ENCODE measurements around the gene SCAF8.

The SCAF8 gene

GRCh38 chr6:154792325-154792724 lies 59.1 kb downstream of the SCAF8 start:
- no peak for DNase-seq (ENCODE audit: low spot score)
- ChIA-PET POLR2A (ENCODE audit: low non-redundant PET) (no interaction called here), CTCF (no interaction called here)
- H3K27ac ChIP-seq: no peak overlapping the region
- TF ChIP-seq, protein P1, sequence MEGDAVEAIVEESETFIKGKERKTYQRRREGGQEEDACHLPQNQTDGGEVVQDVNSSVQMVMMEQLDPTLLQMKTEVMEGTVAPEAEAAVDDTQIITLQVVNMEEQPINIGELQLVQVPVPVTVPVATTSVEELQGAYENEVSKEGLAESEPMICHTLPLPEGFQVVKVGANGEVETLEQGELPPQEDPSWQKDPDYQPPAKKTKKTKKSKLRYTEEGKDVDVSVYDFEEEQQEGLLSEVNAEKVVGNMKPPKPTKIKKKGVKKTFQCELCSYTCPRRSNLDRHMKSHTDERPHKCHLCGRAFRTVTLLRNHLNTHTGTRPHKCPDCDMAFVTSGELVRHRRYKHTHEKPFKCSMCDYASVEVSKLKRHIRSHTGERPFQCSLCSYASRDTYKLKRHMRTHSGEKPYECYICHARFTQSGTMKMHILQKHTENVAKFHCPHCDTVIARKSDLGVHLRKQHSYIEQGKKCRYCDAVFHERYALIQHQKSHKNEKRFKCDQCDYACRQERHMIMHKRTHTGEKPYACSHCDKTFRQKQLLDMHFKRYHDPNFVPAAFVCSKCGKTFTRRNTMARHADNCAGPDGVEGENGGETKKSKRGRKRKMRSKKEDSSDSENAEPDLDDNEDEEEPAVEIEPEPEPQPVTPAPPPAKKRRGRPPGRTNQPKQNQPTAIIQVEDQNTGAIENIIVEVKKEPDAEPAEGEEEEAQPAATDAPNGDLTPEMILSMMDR (conservative IDR thresholded peaks at IDR 0.05; ENCODE audit: low read depth): no peak

DNA sequence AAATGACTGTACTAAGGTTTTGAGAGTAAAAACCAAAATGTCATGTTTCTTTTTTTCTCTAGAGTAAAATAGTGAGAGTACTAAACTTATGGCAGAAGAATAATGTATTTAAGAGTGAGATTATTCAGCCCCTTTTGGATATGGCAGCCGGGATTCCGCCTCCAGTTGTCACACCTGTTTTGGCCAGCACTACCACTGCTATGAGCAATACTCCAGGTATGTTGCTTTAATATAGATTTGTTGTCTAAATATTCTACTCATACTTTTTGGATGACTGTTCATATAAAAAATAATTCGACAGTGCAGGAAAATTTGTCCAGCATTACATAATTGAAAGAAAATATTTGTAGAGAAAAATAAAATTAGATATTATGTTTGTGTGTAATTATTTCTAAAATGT lies 59.5 kb downstream of the SCAF8 start:
- H3K27ac ChIP-seq: no peak overlapping the region
- ChIA-PET POLR2A (ENCODE audit: low non-redundant PET) (no interaction called here), CTCF (no interaction called here)
- TF ChIP-seq, protein P1 (conservative IDR thresholded peaks at IDR 0.05; ENCODE audit: low read depth): no peak
- DNase-seq (ENCODE audit: low spot score): peak; percentile 79

DNA sequence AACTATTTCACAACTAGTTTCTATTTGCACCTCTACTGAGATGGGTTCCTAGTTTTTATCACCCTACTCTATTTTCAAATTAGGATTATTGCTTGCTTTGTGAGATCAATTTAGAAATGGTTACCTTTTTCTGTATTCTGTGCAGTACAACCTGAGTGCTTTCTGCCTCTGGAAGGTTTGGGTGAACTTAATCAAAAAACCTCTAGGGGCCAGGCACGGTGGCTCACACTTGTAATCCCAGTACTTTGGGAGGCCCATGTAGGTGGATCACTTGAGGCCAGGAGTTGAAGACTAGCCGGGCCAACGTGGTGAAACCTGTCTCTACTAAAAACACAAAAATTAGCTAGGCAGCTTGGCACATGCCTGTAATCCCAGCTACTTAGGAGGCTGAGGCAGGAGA lies 63.3 kb downstream of the SCAF8 start:
- POLR2A ChIA-PET (ENCODE audit: low non-redundant PET): no interaction called here

GRCh38 chr6:154797857-154798256 lies 64.6 kb downstream of the SCAF8 start:
- ChIA-PET POLR2A (ENCODE audit: low non-redundant PET) (no interaction called here), CTCF (no interaction called here)
- TF ChIP-seq, protein P1 (conservative IDR thresholded peaks at IDR 0.05; ENCODE audit: low read depth): no peak
- no peak for DNase-seq (ENCODE audit: low spot score)
- H3K27ac ChIP-seq: no peak overlapping the region

More for the DNA sequence above, 63.3 kb downstream of the SCAF8 start:
- H3K27ac ChIP-seq: no peak overlapping the region
- DNase-seq (ENCODE audit: low spot score): no peak
- TF ChIP-seq, protein P1 (conservative IDR thresholded peaks at IDR 0.05; ENCODE audit: low read depth): no peak
- CTCF ChIA-PET: no interaction called here

DNA sequence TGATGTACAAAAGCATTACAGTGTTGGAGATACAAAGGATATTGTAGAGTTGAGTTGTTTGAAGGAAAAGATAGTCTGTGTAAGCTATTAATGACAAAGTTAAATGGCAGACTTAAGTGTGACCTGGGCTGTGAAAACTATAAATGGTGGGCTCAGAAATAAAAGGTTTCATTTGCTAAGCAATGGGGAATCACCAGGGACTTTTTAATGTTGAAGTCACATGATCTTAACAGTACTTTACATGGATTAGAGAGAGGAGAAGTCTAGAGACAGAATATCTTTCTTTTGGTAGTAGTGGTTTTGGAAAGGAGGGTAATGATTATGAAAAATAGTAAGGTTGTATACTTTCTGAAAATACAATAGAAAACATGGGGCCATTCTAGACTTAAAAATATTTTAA lies 67.1 kb downstream of the SCAF8 start:
- ChIA-PET POLR2A (ENCODE audit: low non-redundant PET) (no interaction called here), CTCF (interaction anchor here (0.6 to 0.7 kb wide), 2 partner anchors 43 to 97 kb away, joined by 3 read pairs; no protein-coding TSS in a partner anchor)
- H3K27ac ChIP-seq: no peak overlapping the region
- TF ChIP-seq, protein P1 (conservative IDR thresholded peaks at IDR 0.05; ENCODE audit: low read depth): no peak
- no peak for DNase-seq (ENCODE audit: low spot score)

GRCh38 chr6:154805288-154805911 lies 72.2 kb downstream of the SCAF8 start:
- no peak overlapping the region for H3K27ac ChIP-seq
- CTCF ChIA-PET: interaction anchor here (0.6 to 2.8 kb wide), 9 partner anchors 11 to 199 kb away, joined by 3 to 12 read pairs (median 4); no protein-coding TSS in a partner anchor
- DNase-seq (ENCODE audit: low spot score): peak; percentile 45
- POLR2A ChIA-PET (ENCODE audit: low non-redundant PET): no interaction called here
- TF ChIP-seq, protein P1 (conservative IDR thresholded peaks at IDR 0.05; ENCODE audit: low read depth): no peak; the same call in 1 of the 2 replicates
